Calu3 (cell line): Measurements from ENCODE around the gene IQCC. TPM values are rescaled to one million over a fixed set of nuclear protein-coding genes. Genes with fewer than 3 reads are reported as not detected.

Experiments used
- BruUV-seq: library from RNA; stranded (reverse); fragments of 400-500 nt; replicated peaks from 2 replicates; lab custom pipeline; 2021; lab: Mats Ljungman, UMichigan
- CTCF ChIA-PET: fragments of 300-600 bp; sonication (Branson Sonifier 250); formaldehyde crosslinking; loops from one replicate; lab custom pipeline; 2022; ENCODE audit warnings: antibody characterized with exemption; lab: Charles Lee
- DNase-seq: peaks from one replicate; pipeline ENCODE4 v3.0.0; 2022
- H3K27ac Mint-ChIP-seq: one replicate; pipeline ENCODE4 v1.8.0; 2022; ENCODE audit warnings: mixed read lengths; ENCODE audit not compliant: unreplicated experiment
- H3K27me3 Mint-ChIP-seq: one replicate; pipeline ENCODE4 v1.8.0; 2022; ENCODE audit warnings: mixed read lengths; ENCODE audit not compliant: unreplicated experiment
- H3K36me3 Mint-ChIP-seq: one replicate; pipeline ENCODE4 v1.8.0; 2022; ENCODE audit warnings: mild to moderate bottlenecking, moderate library complexity, mixed read lengths; ENCODE audit not compliant: insufficient read depth, unreplicated experiment
- H3K4me1 Mint-ChIP-seq: one replicate; pipeline ENCODE4 v1.8.0; 2022; ENCODE audit warnings: mild to moderate bottlenecking, low read depth, mixed read lengths; ENCODE audit not compliant: unreplicated experiment
- H3K4me3 Mint-ChIP-seq: one replicate; pipeline ENCODE4 v1.8.0; 2022; ENCODE audit warnings: mild to moderate bottlenecking, low read depth, moderate library complexity, mixed read lengths; ENCODE audit not compliant: unreplicated experiment
- H3K9me3 Mint-ChIP-seq: one replicate; pipeline ENCODE4 v1.8.0; 2022; ENCODE audit warnings: low read depth, mixed read lengths; ENCODE audit not compliant: unreplicated experiment
- intact Hi-C: fragments of 100-400 bp; cut with micrococcal nuclease; formaldehyde crosslinking; loops from one replicate; pipeline ENCODE4 v1.10.0; 2022; ENCODE audit not compliant: unreplicated experiment
- total RNA-seq: library from RNA; stranded (reverse); gene quantifications from 2 replicates; pipeline ENCODE4 v1.2.3, GENCODE V29; 2022
- TF ChIP-seq, protein P1 (sequence below): fragments of 200-600 bp; IDR thresholded peaks from one replicate; pipeline ENCODE4 v1.8.0; 2022; ENCODE audit warnings: antibody characterized with exemption; ENCODE audit not compliant: unreplicated experiment

IQCC gene
- total RNA-seq, 1 experiment from 2014 or later = 7.6 TPM

DNA sequence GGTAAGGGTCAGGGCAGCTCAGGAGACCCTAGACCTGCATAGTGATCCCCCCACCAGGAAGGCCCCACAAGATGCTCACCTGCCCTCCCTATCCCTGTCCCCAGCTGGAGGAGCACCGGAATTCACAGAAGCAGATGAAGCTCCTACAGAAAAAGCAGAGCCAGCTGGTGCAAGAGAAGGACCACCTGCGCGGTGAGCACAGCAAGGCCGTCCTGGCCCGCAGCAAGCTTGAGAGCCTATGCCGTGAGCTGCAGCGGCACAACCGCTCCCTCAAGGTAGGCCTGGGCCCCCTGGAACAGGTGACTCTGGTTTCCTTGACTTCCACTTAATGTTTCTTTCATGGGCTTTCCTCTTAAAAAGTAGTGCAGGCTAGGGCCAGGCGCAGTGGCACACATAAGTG is 17.6 kb upstream of the IQCC start:
- TF ChIP-seq, protein P1, sequence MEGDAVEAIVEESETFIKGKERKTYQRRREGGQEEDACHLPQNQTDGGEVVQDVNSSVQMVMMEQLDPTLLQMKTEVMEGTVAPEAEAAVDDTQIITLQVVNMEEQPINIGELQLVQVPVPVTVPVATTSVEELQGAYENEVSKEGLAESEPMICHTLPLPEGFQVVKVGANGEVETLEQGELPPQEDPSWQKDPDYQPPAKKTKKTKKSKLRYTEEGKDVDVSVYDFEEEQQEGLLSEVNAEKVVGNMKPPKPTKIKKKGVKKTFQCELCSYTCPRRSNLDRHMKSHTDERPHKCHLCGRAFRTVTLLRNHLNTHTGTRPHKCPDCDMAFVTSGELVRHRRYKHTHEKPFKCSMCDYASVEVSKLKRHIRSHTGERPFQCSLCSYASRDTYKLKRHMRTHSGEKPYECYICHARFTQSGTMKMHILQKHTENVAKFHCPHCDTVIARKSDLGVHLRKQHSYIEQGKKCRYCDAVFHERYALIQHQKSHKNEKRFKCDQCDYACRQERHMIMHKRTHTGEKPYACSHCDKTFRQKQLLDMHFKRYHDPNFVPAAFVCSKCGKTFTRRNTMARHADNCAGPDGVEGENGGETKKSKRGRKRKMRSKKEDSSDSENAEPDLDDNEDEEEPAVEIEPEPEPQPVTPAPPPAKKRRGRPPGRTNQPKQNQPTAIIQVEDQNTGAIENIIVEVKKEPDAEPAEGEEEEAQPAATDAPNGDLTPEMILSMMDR = no peak
- peaks cover 61% of the 10 kb centered on the region for H3K36me3 Mint-ChIP-seq
- H3K27ac Mint-ChIP-seq = no peak overlapping the region
- no TSS peak for BruUV-seq
- intact Hi-C loops = no loop called here
- no peak for DNase-seq
- CTCF ChIA-PET = no interaction called here
- no peak overlapping the region for H3K4me3 Mint-ChIP-seq
- H3K9me3 Mint-ChIP-seq = no peaks in the 10 kb centered on the region
- peaks cover 20% of the 10 kb centered on the region for H3K4me1 Mint-ChIP-seq
- no peaks in the 10 kb centered on the region for H3K27me3 Mint-ChIP-seq

DNA sequence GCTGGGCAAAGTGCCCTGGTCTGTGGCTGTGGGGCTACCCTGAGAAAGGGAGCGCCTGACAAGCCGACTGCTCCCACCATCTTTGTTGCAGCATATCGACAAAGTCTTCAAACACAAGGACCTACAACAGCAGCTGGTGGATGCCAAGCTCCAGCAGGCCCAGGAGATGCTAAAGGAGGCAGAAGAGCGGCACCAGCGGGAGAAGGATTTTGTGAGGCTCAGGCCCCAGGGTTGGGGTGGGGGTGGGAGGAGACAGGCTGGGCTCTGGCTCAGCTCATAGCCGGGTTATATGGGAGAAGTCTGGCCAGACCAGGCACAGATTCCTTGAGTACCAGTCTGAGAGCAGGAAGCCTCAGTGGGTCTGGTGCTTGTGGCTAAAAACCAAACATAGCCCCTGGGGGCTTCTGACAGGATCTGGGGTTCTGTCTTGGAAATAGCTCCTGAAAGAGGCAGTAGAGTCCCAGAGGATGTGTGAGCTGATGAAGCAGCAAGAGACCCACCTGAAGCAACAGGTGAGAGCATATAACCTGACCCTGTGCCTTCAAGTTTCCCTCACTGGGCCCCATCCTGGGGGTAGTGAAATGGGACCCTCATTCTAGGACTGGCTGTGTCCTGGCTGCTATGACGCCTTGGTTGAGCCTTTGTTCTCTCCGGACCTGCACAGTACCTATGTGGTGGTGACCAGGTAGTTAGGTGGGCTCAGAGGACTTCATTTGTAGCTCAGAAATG is 13.1 kb upstream of the IQCC start:
- no peak for DNase-seq
- no peaks in the 10 kb centered on the region for H3K27me3 Mint-ChIP-seq
- BruUV-seq = no TSS peak
- TF ChIP-seq, protein P1 = no peak
- H3K9me3 Mint-ChIP-seq = no peaks in the 10 kb centered on the region
- peaks cover 83% of the 10 kb centered on the region for H3K36me3 Mint-ChIP-seq
- H3K27ac Mint-ChIP-seq = no peak overlapping the region
- intact Hi-C loops = no loop called here
- no peak overlapping the region for H3K4me3 Mint-ChIP-seq
- CTCF ChIA-PET = interaction anchor here (0.7 kb wide), 1 partner anchor 224 kb away, joined by 3 read pairs; no protein-coding TSS in a partner anchor
- H3K4me1 Mint-ChIP-seq = no peaks in the 10 kb centered on the region

DNA sequence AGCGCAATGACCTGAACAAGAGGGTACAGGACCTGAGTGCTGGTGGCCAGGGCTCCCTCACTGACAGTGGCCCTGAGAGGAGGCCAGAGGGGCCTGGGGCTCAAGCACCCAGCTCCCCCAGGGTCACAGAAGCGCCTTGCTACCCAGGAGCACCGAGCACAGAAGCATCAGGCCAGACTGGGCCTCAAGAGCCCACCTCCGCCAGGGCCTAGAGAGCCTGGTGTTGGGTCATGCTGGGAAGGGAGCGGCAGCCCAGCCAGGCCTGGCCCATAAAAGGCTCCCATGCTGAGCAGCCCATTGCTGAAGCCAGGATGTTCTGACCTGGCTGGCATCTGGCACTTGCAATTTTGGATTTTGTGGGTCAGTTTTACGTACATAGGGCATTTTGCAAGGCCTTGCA is 10.5 kb upstream of the IQCC start:
- TF ChIP-seq, protein P1 = no peak
- H3K36me3 Mint-ChIP-seq = peaks cover 81% of the 10 kb centered on the region
- peaks cover 2% of the 10 kb centered on the region for H3K4me1 Mint-ChIP-seq
- H3K9me3 Mint-ChIP-seq = no peaks in the 10 kb centered on the region
- H3K27me3 Mint-ChIP-seq = no peaks in the 10 kb centered on the region
- intact Hi-C loops = no loop called here
- no peak for DNase-seq
- CTCF ChIA-PET = interaction anchor here (0.7 kb wide), 1 partner anchor 15 kb away, joined by 4 read pairs; no protein-coding TSS in a partner anchor
- no peak overlapping the region for H3K4me3 Mint-ChIP-seq
- no TSS peak for BruUV-seq
- H3K27ac Mint-ChIP-seq = no peak overlapping the region

DNA sequence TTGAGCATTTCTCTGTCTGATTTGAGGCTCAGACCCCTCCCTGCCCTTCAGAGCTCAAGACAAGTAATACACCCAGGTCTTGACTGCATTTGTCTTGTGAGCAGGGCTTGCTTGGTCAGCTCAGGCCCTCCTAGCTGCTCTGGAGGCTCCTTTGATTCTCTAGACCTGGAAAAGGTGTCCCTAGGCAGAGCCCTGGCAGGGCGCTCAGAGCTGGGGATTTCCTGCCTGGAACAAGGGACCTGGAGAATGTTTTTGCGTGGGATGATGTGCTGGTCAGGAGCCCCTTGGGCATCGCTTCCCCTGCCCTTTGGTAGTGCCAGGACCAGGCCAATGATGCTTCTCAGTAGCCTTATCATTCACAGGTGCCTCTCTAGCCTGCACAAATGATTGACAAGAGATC is 9.9 kb upstream of the IQCC start:
- H3K36me3 Mint-ChIP-seq = peaks cover 83% of the 10 kb centered on the region
- no peaks in the 10 kb centered on the region for H3K27me3 Mint-ChIP-seq
- no peaks in the 10 kb centered on the region for H3K9me3 Mint-ChIP-seq
- no peak for DNase-seq
- no peak overlapping the region for H3K27ac Mint-ChIP-seq
- no TSS peak for BruUV-seq
- intact Hi-C loops = no loop called here
- CTCF ChIA-PET = interaction anchor here (0.7 kb wide), 1 partner anchor 16 kb away, joined by 4 read pairs; no protein-coding TSS in a partner anchor
- H3K4me3 Mint-ChIP-seq = no peak overlapping the region
- peaks cover 7% of the 10 kb centered on the region for H3K4me1 Mint-ChIP-seq
- TF ChIP-seq, protein P1 = no peak
